GM11168 (cell line): ENCODE data around the gene CYRIA.

ENCODE experiments used
- in situ Hi-C: fragments of 300-500 bp; cut with MboI; formaldehyde crosslinking; loops from one replicate; pipeline ENCODE4 v1.12.0; 2022; ENCODE audit warnings: low sequenced_read_pairs; ENCODE audit not compliant: unreplicated experiment

CYRIA gene

GRCh38 chr2:16671760-16672159, 6.1 kb upstream of the CYRIA start:
- in situ Hi-C loops: no loop called here

GRCh38 chr2:16669388-16669787, 3.8 kb upstream of the CYRIA start:
- in situ Hi-C loops: no loop called here

- in situ Hi-C loops: no loop called here
Observed at GRCh38 chr2:16666449-16666801, 791 bp upstream of the CYRIA start.

- in situ Hi-C loops: loop anchor here (5.0 kb wide), 1 partner anchor 38 kb away; no protein-coding TSS in a partner anchor
Observed at GRCh38 chr2:16664809-16665747, 556 bp downstream of the CYRIA start.

- in situ Hi-C loops: loop anchor here (5.0 kb wide), 1 partner anchor 37 kb away; no protein-coding TSS in a partner anchor
Observed at GRCh38 chr2:16664052-16664731, 1.4 kb downstream of the CYRIA start.

- in situ Hi-C loops: loop anchor here (5.0 kb wide), 1 partner anchor 36 kb away; no protein-coding TSS in a partner anchor
Observed at GRCh38 chr2:16663121-16663905, 2.3 kb downstream of the CYRIA start.

GRCh38 chr2:16661936-16662839, 3.4 kb downstream of the CYRIA start:
- in situ Hi-C loops: loop anchor here (5.0 kb wide), 1 partner anchor 35 kb away; no protein-coding TSS in a partner anchor

- in situ Hi-C loops: loop anchor here (5.0 kb wide), 1 partner anchor 34 kb away; no protein-coding TSS in a partner anchor
Observed at GRCh38 chr2:16661526-16661925, 4.1 kb downstream of the CYRIA start.

GRCh38 chr2:16660556-16660955, 5.1 kb downstream of the CYRIA start:
- in situ Hi-C loops: loop anchor here (5.0 kb wide), 1 partner anchor 33 kb away; no protein-coding TSS in a partner anchor

- in situ Hi-C loops: loop anchor here (5.0 kb wide), 1 partner anchor 33 kb away; no protein-coding TSS in a partner anchor
Observed at GRCh38 chr2:16660114-16660513, 5.5 kb downstream of the CYRIA start.

GRCh38 chr2:16658076-16658739, 7.4 kb downstream of the CYRIA start:
- in situ Hi-C loops: no loop called here

- in situ Hi-C loops: no loop called here
Observed at GRCh38 chr2:16657671-16658070, 8.0 kb downstream of the CYRIA start.

GRCh38 chr2:16656784-16657391, 8.7 kb downstream of the CYRIA start:
- in situ Hi-C loops: no loop called here

GRCh38 chr2:16655905-16656642, 9.6 kb downstream of the CYRIA start:
- in situ Hi-C loops: no loop called here

- in situ Hi-C loops: no loop called here
Observed at GRCh38 chr2:16655445-16655837, 10.2 kb downstream of the CYRIA start.

- in situ Hi-C loops: no loop called here
Observed at GRCh38 chr2:16654833-16655444, 10.7 kb downstream of the CYRIA start.

- in situ Hi-C loops: no loop called here
Observed at GRCh38 chr2:16653799-16654198, 11.8 kb downstream of the CYRIA start.
